Cerebellar nuclear complex (tissue), 1 donor: ENCODE measurements around the gene CTCF.

Source experiments
- DNase-seq, 2 experiments: peaks; one replicate each; lab custom pipeline; 2025; lab: John Stamatoyannopoulos, UW

The CTCF gene

GRCh38 chr16:67679935-67680897 lies 117.9 kb downstream of the CTCF start:
- DNase-seq: no peak

DNA sequence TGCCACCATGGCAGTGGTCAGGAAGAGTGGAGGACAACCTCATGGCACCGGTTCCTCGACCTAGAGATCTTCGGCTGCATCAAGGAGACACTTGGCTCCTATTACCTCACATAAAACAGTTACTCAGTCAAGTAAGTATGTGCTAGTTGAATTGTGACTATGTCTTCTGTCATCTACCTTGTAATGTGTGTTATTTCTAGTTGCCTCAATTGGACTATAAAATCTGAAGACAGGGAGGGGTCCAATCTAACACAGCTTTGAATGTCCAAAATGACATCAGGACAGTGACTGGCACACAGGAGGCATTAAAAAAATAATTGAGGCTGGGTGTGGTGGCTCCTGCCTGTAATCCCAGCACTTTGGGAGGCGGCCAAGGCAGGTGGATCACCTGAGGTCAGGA lies 121.4 kb downstream of the CTCF start:
- DNase-seq: no peak

GRCh38 chr16:67685388-67686112 lies 123.2 kb downstream of the CTCF start:
- no peak for DNase-seq
